SK-N-MC (cell line): ENCODE results near the gene PBLD.

Experiments used
- DNase-seq: peaks from one replicate; pipeline ENCODE4 v3.0.0-alpha.2; 2011; ENCODE audit warnings: low read depth, low spot score
- H3K27ac ChIP-seq: fragments of 200-600 bp; sonication (generic); 2 replicates; pipeline ENCODE4 v1.5.1; 2016; ENCODE audit warnings: mixed run types
- H3K36me3 ChIP-seq: fragments of 200-600 bp; sonication (generic); 2 replicates; pipeline ENCODE4 v1.6.1; 2017; ENCODE audit warnings: antibody characterized with exemption, low read length, mixed read lengths; ENCODE audit not compliant: insufficient read depth
- H3K4me3 ChIP-seq: fragments of 200-600 bp; sonication (generic); 2 replicates; pipeline ENCODE4 v1.5.1; 2016
- H3K9ac ChIP-seq: fragments of 200-600 bp; sonication (generic); 2 replicates; pipeline ENCODE4 v1.8.0; 2017; ENCODE audit warnings: mixed run types, mixed read lengths; ENCODE audit not compliant: insufficient read length
- H3K9me3 ChIP-seq: fragments of 200-600 bp; sonication (generic); 2 replicates; pipeline ENCODE4 v1.6.1; 2017; ENCODE audit warnings: low read depth, mild to moderate bottlenecking, antibody characterized with exemption, low read length, moderate library complexity, mixed read lengths
- EZH2 ChIP-seq: fragments of 200-600 bp; sonication (generic); IDR thresholded peaks from one replicate; pipeline ENCODE4 v1.6.1; 2017; ENCODE audit warnings: antibody characterized with exemption
- FOXP2 ChIP-seq: optimal IDR thresholded peaks from 2 replicates; pipeline ENCODE3; 2011; ENCODE audit warnings: mild to moderate bottlenecking, moderate library complexity; ENCODE audit not compliant: insufficient read depth; ENCODE audit errors: extremely low read length, control extremely low read depth
- POLR2AphosphoS5 ChIP-seq: IDR thresholded peaks from 2 replicates; pipeline ENCODE4 v1.6.1; 2012; ENCODE audit warnings: mild to moderate bottlenecking, low read depth, low read length, borderline replicate concordance

The PBLD gene

DNA sequence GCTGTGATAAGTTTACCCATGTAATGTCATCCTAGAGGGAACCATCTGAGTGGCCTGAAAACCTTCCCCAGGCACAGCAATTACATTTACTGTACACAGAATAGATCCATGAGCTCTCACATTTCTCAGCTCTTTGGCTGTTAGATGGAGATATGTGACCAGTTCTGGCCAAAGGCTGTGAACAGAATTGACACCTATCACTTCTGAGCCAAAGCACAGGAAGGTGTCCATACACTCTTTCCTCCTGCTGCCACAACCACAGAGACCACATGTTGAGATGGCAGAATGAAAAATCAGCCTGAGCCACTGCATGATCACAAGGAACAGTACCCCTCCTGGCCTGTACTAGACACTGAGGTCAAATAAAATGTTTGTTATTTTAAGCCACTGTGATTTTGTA lies 56.5 kb downstream of the PBLD start:
- no peaks in the 10 kb centered on the region for H3K36me3 ChIP-seq
- H3K4me3 ChIP-seq: no peak overlapping the region
- DNase-seq: no peak
- H3K9ac ChIP-seq: no peak overlapping the region
- no peak for TF ChIP-seq EZH2
- no peak for TF ChIP-seq FOXP2
- TF ChIP-seq POLR2AphosphoS5: no peak
- H3K27ac ChIP-seq: no peak overlapping the region
- no peaks in the 10 kb centered on the region for H3K9me3 ChIP-seq

DNA sequence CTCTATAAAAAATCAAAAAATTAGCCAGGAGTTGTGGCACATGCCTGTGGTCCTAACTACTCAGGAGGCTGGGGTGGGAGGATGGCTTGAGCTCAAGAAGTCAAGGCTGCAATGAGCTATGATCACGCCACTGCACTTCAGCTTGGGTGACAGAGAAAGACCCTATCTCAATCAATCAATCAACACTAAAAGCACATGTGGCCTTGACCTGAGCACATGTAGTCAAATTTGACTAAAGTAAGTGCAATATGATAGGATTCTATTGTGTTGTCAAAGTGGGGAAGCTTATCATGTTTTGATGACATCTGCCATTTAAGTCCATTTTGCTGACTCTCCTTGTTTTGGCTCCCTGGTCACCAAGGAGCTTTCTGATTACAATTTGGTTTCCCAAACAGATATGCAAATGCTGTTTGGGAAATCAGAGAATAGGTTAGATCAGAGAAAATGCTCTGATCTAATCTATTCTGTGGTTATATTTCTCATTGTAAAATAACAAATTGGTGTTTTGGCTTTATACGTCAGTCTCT lies 57.1 kb downstream of the PBLD start:
- Histone ChIP-seq H3K27ac (no peak overlapping the region), H3K9ac (no peak overlapping the region), H3K36me3 (no peaks in the 10 kb centered on the region), H3K4me3 (no peak overlapping the region), H3K9me3 (no peaks in the 10 kb centered on the region)
- TF ChIP-seq POLR2AphosphoS5: no peak
- no peak for TF ChIP-seq EZH2
- no peak for TF ChIP-seq FOXP2
- no peak for DNase-seq

DNA sequence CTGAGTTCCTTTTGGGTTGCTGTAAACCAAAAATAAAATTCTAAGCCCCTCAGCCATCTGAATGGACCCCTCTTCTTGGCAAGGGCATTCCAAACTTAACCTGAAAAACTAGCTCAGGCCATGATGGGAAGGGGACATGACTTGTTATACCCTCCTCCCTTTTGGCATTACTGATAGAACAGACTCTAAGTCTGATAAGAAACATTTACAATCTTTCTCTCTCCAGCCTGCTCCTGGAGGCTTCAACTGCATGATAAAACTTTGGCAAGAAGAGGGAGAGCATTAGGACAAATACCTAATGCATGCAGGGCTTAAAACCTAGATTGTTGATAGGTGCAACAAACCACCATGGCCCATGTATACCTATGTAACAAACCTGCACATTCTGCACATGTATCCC lies 59.9 kb downstream of the PBLD start:
- Histone ChIP-seq H3K27ac (no peak overlapping the region), H3K9me3 (no peaks in the 10 kb centered on the region), H3K36me3 (no peaks in the 10 kb centered on the region), H3K4me3 (no peak overlapping the region), H3K9ac (no peak overlapping the region)
- TF ChIP-seq EZH2: no peak
- TF ChIP-seq FOXP2: no peak
- no peak for TF ChIP-seq POLR2AphosphoS5
- DNase-seq: no peak

DNA sequence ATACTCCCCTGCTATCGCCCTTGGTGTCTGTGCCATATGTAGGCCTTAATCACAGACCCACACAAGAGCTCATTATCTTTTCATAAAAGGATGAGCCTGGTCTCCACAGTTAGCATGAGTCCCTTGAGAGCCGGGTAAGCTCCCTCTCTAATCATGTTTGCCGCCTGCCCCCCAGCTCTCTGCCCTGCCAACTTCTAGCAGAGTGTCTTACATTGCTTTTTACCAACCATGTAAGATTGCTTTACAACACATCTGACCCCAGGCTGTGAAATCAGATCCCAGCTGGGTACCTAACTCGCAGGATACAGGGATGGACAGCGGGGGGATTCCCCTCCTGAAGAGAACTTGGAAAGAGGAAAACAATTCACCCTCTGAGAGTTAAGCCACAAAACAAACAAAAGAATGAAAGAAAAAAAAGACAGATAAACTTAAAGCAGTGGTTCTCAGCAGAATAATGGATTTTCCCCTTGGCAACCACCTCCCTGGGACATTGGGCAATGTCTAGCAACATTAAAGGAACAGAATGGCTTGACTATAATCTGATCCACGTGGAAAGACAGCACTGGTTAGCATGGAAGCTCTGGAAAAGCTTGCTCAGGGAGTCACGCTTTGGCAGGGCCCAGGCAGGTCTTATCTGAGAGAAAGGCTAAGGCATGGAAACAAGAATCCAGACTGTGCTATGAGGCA lies 61.4 kb downstream of the PBLD start:
- no peak overlapping the region for H3K9ac ChIP-seq
- H3K9me3 ChIP-seq: no peaks in the 10 kb centered on the region
- DNase-seq: no peak
- no peak overlapping the region for H3K4me3 ChIP-seq
- H3K36me3 ChIP-seq: no peaks in the 10 kb centered on the region
- no peak overlapping the region for H3K27ac ChIP-seq
- no peak for TF ChIP-seq EZH2
- no peak for TF ChIP-seq POLR2AphosphoS5
- TF ChIP-seq FOXP2: no peak

DNA sequence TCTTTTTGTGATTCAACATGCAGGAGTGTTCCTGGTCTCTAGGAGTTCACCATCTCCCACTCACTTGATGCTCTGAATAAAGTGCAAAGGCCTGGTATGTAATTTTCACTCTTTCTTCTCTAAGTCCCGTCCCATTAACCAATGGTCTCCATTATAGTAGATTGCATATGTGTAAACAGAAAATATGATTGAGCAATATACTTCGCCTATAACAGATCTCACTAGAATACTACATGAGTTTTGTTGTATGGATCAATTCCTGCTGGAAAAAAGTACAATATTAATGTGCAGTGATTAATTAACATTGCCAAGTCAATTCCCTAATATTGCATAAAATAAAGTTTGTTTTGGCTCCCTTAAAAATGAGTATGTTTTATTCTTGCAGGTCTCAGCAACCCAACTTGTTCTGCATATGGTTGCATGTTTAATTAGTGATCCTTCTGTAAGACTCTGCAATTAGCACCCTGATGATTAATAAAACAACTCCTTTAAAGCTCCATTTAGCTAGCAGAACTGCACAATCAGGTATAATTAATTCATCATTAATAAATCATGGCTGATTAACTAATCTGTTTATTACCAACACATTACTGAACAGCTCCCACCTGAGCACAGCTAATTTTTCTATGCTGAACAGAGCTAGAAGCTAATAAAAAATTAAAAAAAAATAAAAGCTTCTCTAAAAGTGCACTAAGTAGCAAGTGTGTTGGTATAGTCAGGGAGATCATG lies 63.0 kb downstream of the PBLD start:
- Histone ChIP-seq H3K4me3 (no peak overlapping the region), H3K27ac (no peak overlapping the region), H3K9me3 (no peaks in the 10 kb centered on the region), H3K36me3 (no peaks in the 10 kb centered on the region), H3K9ac (no peak overlapping the region)
- DNase-seq: no peak
- TF ChIP-seq FOXP2 (no peak), POLR2AphosphoS5 (no peak), EZH2 (no peak)

DNA sequence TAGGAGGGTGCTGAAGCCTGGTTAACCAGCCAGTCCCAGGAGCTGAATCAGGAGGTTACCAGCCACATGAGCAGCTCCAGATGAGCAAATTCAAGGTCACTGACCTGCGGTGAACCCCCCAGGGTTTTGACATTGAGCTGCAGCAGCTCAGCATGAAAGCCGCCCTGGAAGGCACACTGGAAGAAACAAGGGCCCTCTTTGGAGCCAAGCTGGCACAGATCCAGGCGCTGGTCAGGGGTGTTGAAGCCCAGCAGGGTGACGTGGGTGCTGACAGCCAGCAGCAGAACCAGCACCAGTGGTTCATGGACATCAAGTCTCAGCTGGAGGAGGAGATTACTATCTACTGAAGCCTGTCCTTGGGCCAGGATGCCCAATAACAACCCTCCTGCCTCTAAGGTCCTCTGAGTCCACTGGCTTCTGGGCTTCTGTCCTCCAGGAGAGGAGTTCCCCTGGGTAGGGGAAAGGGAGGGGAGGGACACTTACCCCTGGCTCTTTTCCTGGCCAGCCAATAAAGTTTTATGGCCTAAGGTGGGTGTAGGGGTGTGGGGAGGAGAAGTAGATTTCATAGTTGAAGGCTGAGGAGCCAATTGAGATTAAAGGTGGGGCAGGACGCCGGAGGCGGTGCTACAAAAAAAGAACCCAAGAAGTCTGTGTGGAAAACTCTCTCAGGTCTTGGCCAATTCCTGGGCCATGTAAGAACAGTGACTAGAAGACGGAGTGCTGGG lies 71.4 kb downstream of the PBLD start:
- Histone ChIP-seq H3K9ac (no peak overlapping the region), H3K36me3 (no peaks in the 10 kb centered on the region), H3K27ac (no peak overlapping the region), H3K9me3 (no peaks in the 10 kb centered on the region), H3K4me3 (no peak overlapping the region)
- no peak for TF ChIP-seq EZH2
- no peak for TF ChIP-seq POLR2AphosphoS5
- DNase-seq: no peak

DNA sequence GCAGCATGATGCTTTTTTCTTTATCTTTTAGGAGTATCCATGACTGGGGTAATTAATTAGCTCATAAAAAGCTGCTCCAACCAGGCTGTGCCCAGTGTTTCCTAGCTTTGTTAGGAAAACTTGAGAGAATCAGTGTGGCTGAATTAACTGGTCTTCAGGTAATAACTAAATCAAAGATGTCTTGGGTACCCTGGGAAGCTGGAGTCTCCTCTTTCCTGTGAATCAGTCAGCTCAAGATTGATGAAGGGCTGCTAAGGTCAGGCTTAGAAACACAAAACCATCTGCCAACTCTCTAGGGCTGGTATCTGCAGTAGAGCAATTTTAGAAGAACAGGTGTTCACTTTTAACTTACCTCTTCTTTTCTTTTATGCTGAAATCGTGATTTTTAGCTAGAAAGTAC lies 79.4 kb downstream of the PBLD start:
- no peak for DNase-seq
- TF ChIP-seq FOXP2: no peak
- no peak for TF ChIP-seq EZH2
- no peak for TF ChIP-seq POLR2AphosphoS5

More for the DNA sequence above, 79.4 kb downstream of the PBLD start:
- Histone ChIP-seq H3K36me3 (no peaks in the 10 kb centered on the region), H3K27ac (no peak overlapping the region), H3K9ac (no peak overlapping the region), H3K9me3 (no peaks in the 10 kb centered on the region), H3K4me3 (no peak overlapping the region)
